HG02571 (cell line): ENCODE data around the gene PRRT2.

Experiments
- ATAC-seq: cut with Tn5 transposase; IDR thresholded peaks from one replicate; pipeline ENCODE4 v1.9.1; 2021; ENCODE audit warnings: mild to moderate bottlenecking, moderate library complexity; ENCODE audit not compliant: unreplicated experiment

PRRT2 gene

DNA sequence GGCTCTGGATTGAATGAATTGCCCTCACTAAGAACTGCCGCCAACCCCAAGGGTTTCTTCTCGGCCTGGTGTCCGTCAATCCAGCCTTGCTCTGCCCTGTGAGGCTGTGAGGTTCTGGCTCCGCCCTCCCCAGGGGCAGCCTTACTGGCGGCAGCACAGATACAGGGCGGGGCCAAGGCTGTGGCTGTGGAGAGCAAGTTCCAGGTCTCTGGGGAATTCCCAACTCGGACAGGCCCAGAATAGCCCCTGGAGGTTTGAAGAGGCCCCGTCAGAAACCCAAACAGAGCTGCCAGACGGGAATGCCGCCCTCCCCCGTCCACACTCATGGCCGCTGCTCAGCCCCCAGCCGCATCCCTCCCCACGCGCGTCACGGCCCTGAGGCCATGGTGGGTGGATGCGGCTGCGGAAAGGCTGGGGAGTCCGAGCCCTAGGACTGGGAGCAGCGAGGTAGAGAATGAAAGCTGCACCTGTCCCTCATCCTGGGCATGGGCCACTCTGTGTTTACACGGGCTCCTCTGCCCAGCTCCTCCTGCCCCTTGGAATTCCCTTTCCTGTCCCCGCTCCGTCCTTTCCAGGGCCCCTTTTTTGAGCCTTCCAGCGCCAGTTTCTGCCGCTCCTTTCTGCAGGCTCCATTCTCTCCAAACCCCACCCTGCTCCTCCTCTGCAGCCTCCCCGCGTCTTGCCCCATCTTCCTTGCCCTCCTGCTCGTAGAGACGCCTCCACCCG lies 660 bp upstream of the PRRT2 start:
- peak; percentile 32 for ATAC-seq

DNA sequence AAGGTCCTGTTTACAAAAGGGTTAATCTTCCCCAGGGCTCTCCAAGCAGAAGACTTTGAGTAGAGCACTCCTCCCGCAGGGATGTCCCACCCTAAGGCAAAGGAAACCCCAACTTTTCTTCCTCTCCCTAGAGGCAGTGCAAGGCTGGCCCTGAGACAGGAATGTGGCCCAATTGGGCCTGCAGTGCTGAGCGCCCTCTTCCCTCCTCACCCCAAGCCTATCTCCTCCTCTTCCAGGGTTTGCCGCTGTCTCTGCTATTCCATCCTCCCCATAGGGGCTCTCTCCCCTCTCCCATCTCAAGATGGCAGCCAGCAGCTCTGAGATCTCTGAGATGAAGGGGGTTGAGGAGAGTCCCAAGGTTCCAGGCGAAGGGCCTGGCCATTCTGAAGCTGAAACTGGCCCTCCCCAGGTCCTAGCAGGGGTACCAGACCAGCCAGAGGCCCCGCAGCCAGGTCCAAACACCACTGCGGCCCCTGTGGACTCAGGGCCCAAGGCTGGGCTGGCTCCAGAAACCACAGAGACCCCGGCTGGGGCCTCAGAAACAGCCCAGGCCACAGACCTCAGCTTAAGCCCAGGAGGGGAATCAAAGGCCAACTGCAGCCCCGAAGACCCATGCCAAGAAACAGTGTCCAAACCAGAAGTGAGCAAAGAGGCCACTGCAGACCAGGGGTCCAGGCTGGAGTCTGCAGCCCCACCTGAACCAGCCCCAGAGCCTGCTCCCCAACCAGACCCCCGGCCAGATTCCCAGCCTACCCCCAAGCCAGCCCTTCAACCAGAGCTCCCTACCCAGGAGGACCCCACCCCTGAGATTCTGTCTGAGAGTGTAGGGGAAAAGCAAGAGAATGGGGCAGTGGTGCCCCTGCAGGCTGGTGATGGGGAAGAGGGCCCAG lies 1.0 kb downstream of the PRRT2 start:
- ATAC-seq = no peak

DNA sequence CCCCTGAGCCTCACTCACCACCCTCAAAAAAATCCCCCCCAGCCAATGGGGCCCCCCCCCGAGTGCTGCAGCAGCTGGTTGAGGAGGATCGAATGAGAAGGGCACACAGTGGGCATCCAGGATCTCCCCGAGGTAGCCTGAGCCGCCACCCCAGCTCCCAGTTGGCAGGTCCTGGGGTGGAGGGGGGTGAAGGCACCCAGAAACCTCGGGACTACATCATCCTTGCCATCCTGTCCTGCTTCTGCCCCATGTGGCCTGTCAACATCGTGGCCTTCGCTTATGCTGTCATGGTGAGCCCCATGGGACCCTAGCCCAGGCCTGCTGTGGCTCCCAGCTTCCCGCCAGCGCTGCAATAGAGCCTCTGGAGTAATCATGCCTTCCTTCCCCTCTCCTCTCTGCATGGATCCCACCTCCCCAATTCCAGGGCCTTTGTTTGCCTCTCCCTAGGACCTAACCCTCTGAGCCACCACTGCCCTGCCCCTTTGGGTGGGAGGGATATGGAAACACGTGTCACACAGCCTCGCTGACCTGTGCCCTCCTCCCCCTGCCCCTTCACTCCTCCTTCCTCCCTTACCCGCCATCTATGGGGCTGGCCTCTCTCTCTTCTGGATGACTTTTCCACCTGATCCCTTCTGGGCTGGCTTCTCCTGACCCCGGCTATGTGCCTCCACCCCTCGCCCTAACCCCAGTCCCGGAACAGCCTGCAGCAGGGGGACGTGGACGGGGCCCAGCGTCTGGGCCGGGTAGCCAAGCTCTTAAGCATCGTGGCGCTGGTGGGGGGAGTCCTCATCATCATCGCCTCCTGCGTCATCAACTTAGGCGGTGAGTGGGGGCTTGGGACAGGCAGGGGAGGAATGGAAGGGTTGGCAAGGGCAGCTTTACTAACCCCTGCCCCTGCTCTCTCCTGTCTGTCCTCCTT lies 1.9 kb downstream of the PRRT2 start:
- ATAC-seq = no peak

DNA sequence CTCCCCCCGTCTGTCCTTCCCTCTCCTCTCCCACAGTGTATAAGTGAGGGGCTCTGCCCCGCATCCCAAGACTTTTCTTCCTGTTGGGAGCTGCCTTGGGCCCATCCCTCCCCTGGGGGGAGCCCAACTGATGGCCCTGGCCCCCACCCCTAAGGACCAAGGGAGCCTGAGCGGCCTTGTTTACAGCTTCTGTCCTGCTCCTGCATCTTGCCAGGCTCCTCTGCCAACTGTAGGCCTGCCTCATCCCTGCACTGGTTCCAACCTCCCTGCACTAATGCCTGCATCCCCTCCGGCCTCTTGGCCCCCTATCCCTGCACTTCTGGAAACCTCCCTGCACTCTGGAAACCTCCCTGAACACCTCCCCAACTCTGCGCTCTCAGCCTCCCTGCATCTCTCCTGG lies 2.6 kb downstream of the PRRT2 start:
- ATAC-seq = no peak

DNA sequence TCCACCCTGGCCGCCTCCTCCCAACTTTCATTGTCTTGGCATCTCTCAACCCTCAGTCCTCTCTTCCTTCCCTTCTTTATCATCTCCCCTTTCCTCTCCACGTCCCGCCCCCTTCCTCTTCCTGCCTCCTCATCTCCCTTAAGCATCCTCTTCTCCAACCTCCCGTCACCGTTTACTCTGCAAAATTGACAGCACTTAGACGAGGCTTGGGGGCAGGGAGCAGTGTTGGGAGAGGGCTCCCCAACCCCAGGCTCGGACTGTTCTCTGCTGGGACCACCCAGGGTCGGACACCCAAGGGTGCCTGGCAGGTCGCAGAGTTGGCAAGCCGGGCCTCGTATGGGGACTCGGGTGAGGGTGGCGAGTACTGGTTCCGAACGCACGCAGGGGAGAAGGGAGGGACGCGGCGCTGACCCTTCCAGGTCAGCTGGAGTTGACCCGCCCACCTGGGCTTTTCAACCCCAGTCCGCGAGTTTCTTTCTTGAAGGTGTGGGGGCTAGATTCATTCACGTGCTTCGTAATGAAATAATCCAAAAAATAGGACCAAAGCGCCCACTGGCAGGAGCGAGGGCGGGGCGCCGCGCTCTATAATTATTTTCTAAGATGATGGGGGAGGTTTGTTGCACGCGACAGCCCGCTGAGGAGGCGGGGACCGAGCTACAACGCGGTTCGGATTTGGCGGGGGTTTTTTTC lies 3.2 kb downstream of the PRRT2 start:
- ATAC-seq = no peak

DNA sequence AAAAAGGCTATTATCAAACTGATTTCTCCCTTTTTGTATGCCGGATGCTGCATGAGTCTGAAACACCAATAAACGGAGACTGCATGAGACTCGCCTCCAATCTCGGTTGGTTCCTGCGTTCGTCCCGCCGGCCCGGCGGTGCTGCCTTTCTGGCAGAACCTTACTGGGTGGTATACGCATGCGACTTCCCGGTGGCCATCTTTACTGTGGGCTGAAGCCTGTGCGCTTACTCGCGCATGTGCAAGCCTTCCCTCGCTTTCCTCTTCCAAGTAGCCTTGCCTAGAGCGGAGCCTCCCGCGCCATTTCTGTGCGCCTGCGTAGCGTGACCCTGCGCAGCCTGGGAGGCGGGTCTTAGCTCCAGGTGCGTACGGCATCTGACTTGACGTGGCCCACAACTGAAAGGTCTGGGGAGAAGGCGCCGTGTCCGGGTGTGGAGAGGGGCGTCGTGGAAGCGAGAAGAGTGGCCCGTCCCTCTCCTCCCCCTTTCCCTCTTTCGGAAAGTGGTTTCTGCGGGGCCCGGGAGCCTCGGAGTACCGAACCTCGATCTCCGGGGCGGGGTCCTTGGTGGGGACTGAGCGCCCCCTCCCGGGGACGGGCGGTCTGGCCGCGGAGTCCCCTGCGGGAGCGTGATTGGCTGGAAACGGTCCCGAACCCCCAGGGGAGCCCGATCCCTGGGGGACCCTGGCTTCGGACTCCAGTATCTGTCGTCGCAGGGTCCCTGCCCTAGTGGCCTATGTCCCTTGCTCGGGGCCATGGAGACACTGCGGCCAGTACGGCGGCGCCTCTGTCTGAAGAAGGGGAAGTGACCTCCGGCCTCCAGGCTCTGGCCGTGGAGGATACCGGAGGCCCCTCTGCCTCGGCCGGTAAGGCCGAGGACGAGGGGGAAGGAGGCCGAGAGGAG lies 4.0 kb downstream of the PRRT2 start, which contains the start of gene PAGR1:
Gene PAGR1 (plus strand): TSS at position 360 of the 901 bp plus-strand sequence. CDS start 374 bp downstream, at position 734.
- peak; percentile 53 for ATAC-seq

DNA sequence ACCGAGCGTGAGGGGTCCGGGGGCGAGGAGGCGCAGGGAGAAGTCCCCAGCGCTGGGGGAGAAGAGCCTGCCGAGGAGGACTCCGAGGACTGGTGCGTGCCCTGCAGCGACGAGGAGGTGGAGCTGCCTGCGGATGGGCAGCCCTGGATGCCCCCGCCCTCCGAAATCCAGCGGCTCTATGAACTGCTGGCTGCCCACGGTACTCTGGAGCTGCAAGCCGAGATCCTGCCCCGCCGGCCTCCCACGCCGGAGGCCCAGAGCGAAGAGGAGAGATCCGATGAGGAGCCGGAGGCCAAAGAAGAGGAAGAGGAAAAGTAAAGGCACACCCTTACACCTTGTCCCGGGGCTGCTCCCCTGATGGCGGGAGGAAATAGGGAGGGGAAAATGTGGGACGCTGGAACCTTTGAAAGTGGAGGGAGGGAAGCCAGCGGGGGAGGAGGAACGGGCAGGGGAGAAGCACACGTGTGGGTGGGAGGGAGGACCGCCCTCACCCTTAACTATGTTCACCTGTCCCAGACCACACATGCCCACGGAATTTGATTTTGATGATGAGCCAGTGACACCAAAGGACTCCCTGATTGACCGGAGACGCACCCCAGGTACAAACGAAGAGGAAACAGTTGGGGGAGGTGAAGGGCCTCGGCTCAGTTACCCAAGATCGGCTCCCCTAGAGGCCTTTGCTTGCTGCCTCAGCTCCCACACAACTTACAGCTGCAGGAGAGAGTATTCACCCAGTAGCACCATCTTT lies 4.9 kb downstream of the PRRT2 start:
- no peak for ATAC-seq

DNA sequence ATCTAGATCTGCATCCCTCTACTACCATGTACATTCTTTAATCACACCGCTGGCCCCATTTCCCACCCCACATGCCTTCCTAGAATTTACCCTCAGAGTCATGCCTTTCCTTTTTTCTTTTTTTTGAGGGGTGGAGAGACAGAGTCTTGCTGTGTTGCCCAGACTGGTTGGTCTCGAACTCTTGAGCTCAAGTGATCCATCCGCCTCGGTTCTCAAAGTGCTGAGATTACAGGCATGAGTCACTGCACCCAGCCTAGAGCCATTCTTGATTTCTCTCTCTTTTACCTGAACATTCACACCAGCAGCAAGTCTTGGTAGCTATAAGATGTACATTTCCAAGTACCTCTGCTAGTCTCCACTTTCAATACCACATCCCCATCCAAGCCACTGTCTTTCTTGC lies 6.1 kb downstream of the PRRT2 start:
- no peak for ATAC-seq

DNA sequence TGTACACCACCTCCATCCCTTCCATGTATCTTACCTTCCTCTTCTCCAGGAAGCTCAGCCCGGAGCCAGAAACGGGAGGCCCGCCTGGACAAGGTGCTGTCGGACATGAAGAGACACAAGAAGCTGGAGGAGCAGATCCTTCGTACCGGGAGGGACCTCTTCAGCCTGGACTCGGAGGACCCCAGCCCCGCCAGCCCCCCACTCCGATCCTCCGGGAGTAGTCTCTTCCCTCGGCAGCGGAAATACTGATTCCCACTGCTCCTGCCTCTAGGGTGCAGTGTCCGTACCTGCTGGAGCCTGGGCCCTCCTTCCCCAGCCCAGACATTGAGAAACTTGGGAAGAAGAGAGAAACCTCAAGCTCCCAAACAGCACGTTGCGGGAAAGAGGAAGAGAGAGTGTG lies 7.5 kb downstream of the PRRT2 start:
- ATAC-seq = no peak

DNA sequence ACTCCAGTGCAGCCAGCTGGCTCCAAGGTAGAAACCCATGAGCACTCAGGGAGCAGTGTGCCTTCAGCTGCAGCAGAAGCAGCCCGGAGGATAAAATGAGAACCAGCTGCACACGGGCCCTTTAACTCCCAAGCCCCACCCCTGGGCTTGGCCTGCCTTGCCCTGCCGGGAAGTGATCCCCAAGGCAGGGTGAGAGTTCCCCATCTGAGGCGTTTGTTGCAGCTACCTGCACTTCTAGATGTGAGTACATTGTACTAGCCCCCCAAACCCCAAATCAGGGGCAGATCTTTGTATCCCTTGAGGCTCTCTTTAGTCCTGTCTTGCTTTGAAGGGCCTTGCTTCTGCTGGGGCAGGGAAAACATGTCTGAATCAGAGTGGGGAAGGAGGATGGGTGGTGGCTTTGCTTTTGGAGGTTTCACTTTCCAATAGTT lies 8.3 kb downstream of the PRRT2 start, which contains the start of gene MVP:
Gene MVP (plus strand): TSS at position 192 of the 431 bp plus-strand sequence. CDS start 10,088 bp downstream, outside the sequence.
- ATAC-seq = no peak

DNA sequence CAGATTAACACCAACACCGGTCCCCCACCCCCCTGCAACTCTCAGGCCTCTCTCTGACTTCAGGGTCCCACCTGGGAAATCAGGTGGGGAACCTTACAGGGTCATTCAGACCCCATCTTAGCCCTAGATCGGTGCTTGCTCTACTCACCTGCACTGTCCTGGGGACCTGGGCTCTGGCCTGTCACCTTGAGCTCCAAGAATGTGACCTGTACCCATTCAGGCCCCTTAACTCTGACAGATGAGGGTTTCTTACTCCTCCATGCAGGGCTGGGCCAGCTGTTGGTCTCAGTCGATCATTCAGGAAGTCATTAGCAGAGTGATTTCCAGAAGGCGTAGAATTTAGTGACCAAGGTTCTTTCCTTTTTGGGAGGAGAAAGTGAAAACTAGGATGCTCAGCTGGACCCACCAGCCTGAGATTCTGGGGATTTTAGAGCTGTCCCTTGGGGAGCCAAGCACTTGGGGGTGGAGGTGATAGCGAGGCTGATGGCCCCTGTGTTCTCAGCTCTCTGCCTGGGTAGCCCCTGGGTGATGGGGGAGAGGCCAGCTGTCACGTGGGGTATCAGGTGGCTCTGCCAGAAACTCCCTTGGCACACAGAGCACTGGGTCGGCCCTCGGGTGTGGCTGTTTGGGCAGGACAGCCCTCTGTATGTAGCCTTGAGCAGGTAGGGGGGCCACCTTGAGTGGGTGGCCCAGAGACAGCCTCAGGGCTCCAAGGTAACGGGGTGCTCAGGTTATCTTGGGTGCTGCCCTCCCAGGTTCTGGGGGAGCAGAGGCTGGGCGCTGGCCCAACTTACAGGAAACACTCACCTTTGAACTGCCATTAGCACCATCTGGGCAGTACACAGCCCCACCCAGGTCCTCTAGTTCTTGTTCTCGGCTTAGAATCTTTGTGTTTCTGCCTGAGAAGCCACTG lies 9.0 kb downstream of the PRRT2 start:
- peak; percentile 54 for ATAC-seq

DNA sequence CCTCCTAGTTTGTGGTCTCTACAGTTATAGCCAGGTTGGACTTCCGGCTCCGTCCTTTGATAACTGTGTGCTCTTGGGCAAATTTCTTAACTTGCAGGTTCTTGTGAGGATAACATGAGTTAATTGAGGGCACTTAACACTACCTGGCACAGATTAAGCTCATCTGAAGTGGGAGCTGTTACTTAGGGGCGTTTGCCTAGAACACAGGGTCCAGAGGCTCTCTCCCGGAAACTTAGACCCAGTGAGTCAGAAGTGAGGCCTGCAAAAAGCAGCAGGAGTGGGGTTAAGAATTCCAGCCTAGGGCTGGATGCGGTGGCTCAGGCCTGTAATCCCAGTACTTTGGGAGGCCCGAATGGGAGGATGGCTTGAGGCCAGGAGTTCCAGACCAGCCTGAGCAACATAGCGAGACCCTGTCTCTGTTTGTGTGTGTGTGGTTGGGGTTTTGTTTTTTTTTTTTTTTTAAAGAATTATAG lies 9.7 kb downstream of the PRRT2 start:
- no peak for ATAC-seq

DNA sequence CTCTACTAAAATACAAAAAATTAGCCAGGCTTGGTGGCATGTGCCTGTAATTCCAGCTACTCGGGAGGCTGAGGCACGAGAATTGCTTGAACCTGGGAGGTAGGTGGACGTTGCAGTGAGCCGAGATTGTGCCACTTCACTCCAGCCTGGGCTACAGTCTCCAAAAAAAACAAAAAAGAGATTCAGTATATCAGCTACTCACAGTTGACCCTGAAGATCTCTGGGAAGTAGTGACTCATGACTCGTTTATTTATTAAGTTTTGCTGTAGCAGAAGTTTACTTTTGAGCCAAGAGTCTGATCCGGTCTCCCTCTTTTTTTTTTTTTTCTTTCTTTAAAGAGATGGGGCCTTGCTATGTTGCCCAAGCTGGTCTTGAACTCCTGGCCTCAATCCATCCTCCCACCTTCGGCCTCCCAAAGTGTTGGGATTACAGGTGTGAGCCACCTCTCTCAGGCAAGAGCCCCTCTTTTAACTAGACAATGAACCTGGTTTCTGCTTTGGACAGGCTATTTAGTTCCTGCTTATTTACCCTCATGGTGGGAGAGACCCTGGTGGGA lies 12.7 kb downstream of the PRRT2 start:
- ATAC-seq = no peak

DNA sequence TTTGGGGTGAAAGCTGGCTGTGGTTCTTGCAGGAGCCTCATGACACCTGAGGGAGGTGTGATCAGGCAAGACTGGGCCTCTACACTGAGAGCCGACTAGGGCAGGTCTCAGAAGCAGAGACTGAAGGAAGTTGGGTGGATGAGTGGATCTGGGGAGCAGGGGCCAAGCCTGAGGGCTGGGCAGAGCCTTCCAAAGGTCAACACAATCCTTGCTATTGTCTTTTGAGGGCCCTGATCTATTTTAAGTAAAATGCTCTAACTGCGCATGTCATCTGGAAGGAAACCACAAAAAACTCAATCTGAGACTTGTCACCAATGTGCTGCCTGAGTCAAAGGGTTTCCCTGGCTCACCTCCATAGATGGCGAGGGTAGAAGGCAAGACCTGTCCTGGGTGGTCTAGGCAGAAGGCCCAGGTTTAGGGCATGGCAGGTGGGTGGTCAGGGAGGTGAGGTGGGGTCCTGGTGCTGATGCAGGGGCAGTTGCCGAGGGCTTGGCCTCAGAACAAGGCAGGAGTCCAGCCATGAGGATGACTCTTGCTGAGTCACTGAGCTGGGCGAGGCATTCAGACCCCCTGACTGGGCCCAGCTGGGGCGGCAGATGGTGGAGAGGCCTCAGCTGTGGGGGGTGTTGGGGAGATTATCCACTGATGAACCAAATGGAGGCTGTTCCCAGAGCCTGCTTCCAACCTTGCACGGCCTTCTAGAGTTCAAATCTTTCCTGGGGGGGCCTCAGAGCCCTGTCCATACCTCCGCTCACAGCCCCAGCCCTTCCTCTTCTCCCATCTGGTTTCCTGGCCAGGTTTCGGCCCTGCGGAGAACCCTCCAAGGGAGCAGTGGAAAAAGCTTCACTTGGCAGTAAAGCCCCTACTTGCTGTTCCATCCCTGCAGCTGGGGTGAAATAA lies 13.4 kb downstream of the PRRT2 start:
- ATAC-seq = no peak

DNA sequence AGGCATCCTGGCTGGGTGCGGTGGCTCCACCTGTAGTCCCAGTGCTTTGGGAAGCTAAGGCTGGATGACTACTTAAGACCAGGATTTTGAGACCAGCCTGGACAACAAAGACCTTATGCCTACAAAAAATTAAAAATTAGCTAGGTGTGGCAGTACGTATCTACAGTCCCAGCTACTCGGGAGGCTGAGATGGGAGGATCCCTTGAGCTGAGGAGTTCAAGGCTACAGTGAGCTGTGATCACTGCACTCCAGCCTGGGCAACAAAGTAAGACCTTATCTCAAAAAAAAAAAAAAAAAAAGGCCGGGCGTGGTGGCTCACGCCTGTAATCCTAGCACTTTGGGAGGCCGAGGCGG lies 14.3 kb downstream of the PRRT2 start:
- no peak for ATAC-seq

DNA sequence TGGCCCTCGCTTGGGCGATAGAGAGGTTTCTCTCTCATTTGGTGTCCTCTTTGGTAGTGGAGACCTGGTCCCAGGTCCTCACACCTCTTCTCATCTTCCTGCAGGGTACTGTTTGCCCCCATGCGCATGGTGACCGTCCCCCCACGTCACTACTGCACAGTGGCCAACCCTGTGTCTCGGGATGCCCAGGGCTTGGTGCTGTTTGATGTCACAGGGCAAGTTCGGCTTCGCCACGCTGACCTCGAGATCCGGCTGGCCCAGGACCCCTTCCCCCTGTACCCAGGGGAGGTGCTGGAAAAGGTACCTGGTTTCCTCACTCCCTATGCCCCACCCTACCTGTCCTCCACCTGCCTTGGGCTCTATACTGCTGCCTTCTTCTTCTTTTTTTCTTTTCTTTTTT lies 18.8 kb downstream of the PRRT2 start:
- no peak for ATAC-seq
